Large intestine (tissue), 3 donors: Measurements from ENCODE around the gene L3MBTL4. TPM values are rescaled to one million over a fixed set of nuclear protein-coding genes. Genes with fewer than 3 reads are reported as not detected.
"Not testable (repeated sequence)": the region's sequence is repeated elsewhere in the genome, so short reads cannot be mapped to it uniquely, and the experiment has no call there.

Experiments
- DNase-seq, 2 donors: peaks; one replicate each; pipeline versions ENCODE4 v3.0.0 to v3.0.0-alpha.2; 2013
- H3K27ac ChIP-seq: one replicate; pipeline ENCODE4 v1.5.1; 2013; ENCODE audit warnings: low read length
- H3K27me3 ChIP-seq: 2 replicates; pipeline ENCODE4 v1.6.1; 2013; ENCODE audit warnings: low read length; ENCODE audit not compliant: control insufficient read depth, insufficient read depth
- H3K36me3 ChIP-seq: 2 replicates; pipeline ENCODE4 v1.6.1; 2013; ENCODE audit warnings: low read length; ENCODE audit not compliant: control insufficient read depth, insufficient read depth
- H3K4me1 ChIP-seq: one replicate; pipeline ENCODE4 v1.6.1; 2013; ENCODE audit warnings: low read length; ENCODE audit not compliant: control insufficient read depth, insufficient read depth
- H3K4me3 ChIP-seq: one replicate; pipeline ENCODE4 v1.5.1; 2013; ENCODE audit warnings: low read length
- H3K9me3 ChIP-seq: one replicate; pipeline ENCODE4 v1.6.1; 2013; ENCODE audit warnings: mild to moderate bottlenecking, low read depth, low read length, moderate library complexity; ENCODE audit not compliant: control insufficient read depth
- WGBS: methylation state at CpG from one replicate; pipeline ENCODE4 v1.1.5; 2013; ENCODE audit warnings: low lambda C conversion rate; ENCODE audit not compliant: insufficient coverage; 5-methylcytosine and 5-hydroxymethylcytosine counted together
- polyA plus RNA-seq: library from polyadenylated mRNA; unstranded; fragments of 120-200 nt; gene quantifications from one replicate; pipeline ENCODE4 v1.2.1, GENCODE V29; 2013

The L3MBTL4 gene
- polyA plus RNA-seq, 1 donor: 4.0 TPM

DNA sequence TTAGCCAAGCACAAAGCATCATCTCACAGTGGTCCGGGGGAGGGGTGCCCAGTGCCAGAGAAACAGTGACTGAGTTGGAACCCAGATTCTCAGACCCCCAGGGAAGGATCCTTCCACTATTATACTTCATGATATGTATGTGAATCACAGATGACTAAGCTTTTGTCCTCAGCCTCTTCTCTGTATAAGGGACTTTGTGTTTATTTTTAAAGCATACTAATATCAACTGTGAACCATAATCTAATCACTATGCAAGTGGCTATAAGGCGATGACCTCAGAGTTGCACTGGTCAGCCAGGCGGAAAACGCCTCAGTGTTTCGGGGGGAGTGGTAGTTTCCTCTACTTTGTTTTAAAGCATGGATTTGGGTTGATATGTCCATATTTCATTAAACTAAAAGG lies 359.0 kb downstream of the L3MBTL4 start:
- DNase-seq: no peak
- H3K36me3 ChIP-seq: no peaks in the 10 kb centered on the region
- no peaks in the 10 kb centered on the region for H3K4me1 ChIP-seq
- no peaks in the 10 kb centered on the region for H3K9me3 ChIP-seq
- WGBS: no CpG with 5 or more reads among the region's 5 CpGs
- H3K27ac ChIP-seq: no peak overlapping the region
- no peak overlapping the region for H3K4me3 ChIP-seq
- H3K27me3 ChIP-seq: no peaks in the 10 kb centered on the region

DNA sequence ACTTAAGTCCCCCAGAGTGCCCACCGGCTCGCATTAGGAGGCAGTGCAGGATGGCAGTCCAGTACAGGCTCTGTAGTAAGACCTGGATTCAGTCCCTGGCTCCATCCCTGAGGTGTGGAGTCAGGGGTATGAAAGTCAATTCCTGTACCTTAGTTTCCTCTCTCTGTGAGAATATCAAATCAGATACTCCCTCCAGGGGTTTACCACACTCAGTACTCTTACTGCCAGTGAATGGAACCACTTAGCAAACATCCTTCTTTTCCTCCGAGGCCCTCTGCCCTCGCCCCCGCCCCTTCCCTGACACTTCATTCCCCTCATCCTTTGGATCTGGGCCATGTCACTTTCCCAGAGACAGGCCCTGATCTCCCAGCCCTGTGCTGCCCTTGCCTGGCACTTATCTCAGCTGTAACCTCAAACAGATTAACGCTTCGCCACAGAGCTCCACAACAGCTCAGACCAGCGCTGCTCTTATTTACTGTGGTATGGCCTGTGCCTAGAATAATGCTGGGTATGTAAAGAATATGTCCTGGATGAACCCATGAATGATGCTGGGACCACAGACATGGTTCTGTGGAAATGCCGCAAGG lies 360.4 kb downstream of the L3MBTL4 start:
- DNase-seq: no peak
- no peaks in the 10 kb centered on the region for H3K9me3 ChIP-seq
- no CpG with 5 or more reads among the region's 9 CpGs for WGBS
- no peak overlapping the region for H3K27ac ChIP-seq
- no peaks in the 10 kb centered on the region for H3K4me1 ChIP-seq
- no peak overlapping the region for H3K4me3 ChIP-seq
- no peaks in the 10 kb centered on the region for H3K36me3 ChIP-seq
- no peaks in the 10 kb centered on the region for H3K27me3 ChIP-seq

DNA sequence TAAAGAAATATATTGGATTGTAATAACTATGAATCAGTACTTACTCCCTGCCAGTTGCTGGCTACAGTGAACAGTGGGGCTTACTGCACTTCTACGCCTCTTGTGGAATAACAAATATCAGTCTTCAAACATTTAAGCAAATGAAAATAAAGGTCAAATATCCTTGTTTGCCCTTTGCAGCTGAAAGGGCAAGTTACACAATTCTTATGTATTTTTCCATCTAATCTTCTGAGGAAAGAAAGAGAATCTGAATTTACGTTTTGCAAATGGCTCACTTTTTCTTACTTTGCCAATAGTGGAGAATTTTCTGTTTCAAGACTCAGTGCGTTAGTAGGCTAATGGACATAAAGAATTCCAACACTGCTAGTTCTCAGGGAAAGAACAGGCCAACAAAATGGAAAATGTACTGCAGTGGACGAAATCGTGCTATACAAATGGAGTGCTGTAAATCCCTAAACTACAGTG lies 362.2 kb downstream of the L3MBTL4 start:
- DNase-seq: no peak
- no peaks in the 10 kb centered on the region for H3K9me3 ChIP-seq
- no peaks in the 10 kb centered on the region for H3K27me3 ChIP-seq
- no peak overlapping the region for H3K4me3 ChIP-seq
- WGBS: 80% methylated on average over 1 of the region's 5 CpGs
- H3K27ac ChIP-seq: no peak overlapping the region
- H3K4me1 ChIP-seq: no peaks in the 10 kb centered on the region
- H3K36me3 ChIP-seq: no peaks in the 10 kb centered on the region

DNA sequence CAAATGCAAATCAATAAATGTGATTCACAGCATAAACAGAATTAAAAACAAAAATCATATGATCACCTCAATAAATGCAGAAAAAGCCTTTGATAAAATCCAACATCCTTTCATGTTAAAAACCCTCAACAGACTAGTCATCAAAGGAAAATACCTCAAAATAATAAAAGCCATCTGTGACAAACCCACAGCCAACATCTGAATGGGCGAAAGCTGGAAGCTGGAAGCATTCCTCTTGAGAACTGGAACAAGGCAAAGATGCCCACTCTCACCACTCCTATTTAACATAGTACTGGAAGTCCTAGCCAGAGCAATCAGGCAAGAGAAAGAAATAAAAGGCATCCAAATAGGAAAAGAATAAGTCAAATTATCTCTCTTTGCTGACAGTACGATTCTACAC lies 367.1 kb downstream of the L3MBTL4 start:
- not testable (repeated sequence) for DNase-seq, H3K9me3 ChIP-seq, H3K36me3 ChIP-seq, H3K27me3 ChIP-seq, H3K27ac ChIP-seq, H3K4me3 ChIP-seq, H3K4me1 ChIP-seq
- no CpG with 5 or more reads among the region's 2 CpGs for WGBS

DNA sequence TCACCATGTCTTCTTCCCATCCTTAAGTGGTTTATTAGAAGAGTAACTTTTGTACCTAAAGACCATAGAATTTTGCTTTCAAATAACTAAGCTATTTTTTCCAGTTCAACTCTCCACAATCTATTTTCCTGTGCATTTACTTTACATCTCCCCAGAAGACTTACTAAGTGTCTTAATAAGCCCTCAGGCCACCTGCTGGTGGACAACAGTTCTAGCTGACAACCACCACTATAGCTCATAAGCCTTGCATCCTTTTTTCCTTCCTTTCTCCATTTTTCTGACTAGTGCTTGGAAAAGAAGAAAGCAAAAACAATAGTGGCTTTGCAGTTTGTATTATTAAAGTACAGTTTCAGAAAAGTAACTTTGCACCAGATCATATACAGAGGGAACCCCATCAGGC lies 369.9 kb downstream of the L3MBTL4 start:
- no peaks in the 10 kb centered on the region for H3K36me3 ChIP-seq

DNA sequence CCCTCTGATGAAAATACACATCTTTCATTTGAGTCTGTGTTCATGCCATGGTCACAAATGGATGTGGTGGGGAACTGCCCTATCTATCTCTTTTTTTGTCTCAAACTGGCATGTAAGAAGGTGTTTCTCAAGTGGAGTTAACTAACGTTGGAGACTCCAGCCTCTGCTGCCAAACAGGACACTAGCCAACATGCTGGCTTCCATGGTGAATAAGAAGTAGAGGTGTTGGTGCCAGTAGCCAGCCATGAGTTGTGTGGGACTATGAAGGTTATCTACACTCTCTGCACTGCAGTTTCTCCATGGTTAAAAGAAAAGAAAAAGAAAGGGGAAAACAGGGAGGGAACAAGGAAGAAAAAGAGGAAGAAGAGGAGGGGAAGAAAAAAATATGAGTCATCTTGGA lies 370.4 kb downstream of the L3MBTL4 start:
- H3K4me3 ChIP-seq: no peak overlapping the region
- no peak overlapping the region for H3K27ac ChIP-seq
- no peaks in the 10 kb centered on the region for H3K4me1 ChIP-seq
- peaks cover 4% of the 10 kb centered on the region for H3K9me3 ChIP-seq
- no peaks in the 10 kb centered on the region for H3K36me3 ChIP-seq
- no peak for DNase-seq
- no peaks in the 10 kb centered on the region for H3K27me3 ChIP-seq
- WGBS: no CpG with 5 or more reads among the region's 1 CpG

More for the DNA sequence above, 369.9 kb downstream of the L3MBTL4 start:
- Histone ChIP-seq H3K4me3 (no peak overlapping the region), H3K9me3 (peaks cover 4% of the 10 kb centered on the region), H3K4me1 (no peaks in the 10 kb centered on the region), H3K27ac (no peak overlapping the region), H3K27me3 (no peaks in the 10 kb centered on the region)
- no peak for DNase-seq

DNA sequence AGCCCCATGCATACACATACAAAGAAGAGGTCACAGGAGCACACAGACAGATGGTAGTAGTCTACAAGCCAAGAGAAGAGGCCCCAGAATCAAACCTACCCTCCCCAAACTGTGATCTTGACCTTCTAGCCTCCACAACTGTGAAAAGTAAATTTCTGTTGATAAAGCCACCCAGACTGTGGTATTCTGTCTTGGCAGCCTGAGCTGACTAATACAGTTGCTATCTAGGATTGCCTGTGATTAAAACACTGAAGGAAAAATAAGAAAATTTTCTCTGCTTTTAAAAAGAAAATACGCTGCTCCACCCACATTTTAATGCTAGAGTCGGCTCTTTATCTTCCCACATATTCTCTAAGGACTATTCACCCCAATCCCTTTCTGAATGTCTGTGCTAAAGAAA lies 375.7 kb downstream of the L3MBTL4 start:
- WGBS: no CpG with 5 or more reads among the region's 2 CpGs
- Histone ChIP-seq H3K4me1 (no peaks in the 10 kb centered on the region), H3K4me3 (no peak overlapping the region), H3K27ac (no peak overlapping the region), H3K27me3 (no peaks in the 10 kb centered on the region), H3K36me3 (no peaks in the 10 kb centered on the region), H3K9me3 (peaks cover 4% of the 10 kb centered on the region)
- DNase-seq: no peak

DNA sequence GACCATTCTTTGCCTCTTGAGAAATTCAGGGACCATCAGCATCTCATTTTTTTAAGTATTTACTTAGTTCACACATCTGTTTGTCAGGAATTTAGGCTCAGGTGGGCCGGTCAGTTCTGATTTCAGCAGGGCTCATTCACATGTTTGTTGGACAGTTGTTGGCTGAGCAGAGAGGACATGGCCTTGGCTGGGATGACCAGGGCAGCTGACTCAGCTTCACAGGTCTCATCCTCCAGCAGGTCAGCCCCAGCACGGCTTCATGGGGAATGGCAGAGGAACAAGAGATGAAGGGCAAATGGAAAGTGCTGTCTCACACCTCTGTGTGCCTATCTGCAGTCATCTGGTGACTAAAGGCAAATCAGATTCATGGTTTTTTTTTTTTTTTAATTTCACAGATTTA lies 383.3 kb downstream of the L3MBTL4 start:
- no peaks in the 10 kb centered on the region for H3K9me3 ChIP-seq
- H3K36me3 ChIP-seq: no peaks in the 10 kb centered on the region
- no peaks in the 10 kb centered on the region for H3K27me3 ChIP-seq
- H3K27ac ChIP-seq: no peak overlapping the region
- no peak overlapping the region for H3K4me3 ChIP-seq
- no peaks in the 10 kb centered on the region for H3K4me1 ChIP-seq
- WGBS: no CpG with 5 or more reads among the region's 2 CpGs
- DNase-seq: no peak

DNA sequence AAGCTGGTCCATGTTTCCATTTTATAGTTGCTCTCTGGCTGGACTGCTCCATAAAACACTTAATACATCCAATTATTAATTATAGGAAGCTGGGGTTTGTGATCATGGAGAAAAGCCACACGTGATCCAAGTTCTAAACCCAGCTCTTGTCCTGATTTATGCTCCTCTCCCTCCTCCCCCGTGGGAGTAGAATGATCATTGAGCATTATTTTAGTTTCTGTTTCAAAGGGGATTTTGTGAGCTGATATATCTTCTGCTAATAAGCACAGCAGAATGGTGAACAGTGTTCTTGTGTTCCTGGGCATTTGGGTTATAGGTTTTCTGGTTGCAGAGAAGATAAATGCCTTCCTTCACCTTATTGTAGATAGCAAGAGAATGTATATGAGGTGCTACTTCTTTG lies 383.7 kb downstream of the L3MBTL4 start:
- Histone ChIP-seq H3K27ac (no peak overlapping the region), H3K27me3 (no peaks in the 10 kb centered on the region), H3K9me3 (no peaks in the 10 kb centered on the region), H3K4me1 (no peaks in the 10 kb centered on the region), H3K4me3 (no peak overlapping the region), H3K36me3 (no peaks in the 10 kb centered on the region)
- WGBS: no CpG with 5 or more reads among the region's 2 CpGs
- no peak for DNase-seq

DNA sequence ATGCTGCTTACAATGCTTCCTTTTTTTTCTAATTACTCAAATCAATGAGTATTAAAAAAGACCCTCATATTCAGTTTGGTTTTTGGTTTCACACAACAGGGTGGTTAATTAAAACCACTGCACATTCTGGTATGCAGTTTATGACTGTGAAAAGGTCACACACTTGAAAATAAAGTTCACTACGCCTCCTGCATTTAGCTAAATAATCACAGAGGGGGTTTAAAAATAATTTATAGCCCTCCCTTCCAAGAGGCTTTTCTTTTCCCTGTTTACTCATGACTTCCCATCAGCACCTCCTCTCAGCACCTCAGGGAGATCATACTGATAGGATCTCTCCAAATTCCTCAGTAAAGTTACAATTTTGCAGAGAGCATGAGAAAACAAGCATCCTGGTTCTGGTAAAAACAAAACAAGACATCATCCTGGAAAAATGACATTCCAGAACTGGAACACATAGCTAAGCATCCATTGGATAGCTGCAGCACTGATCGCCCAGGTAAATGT lies 389.9 kb downstream of the L3MBTL4 start:
- Histone ChIP-seq H3K36me3 (no peaks in the 10 kb centered on the region), H3K4me3 (no peak overlapping the region), H3K27me3 (no peaks in the 10 kb centered on the region), H3K9me3 (no peaks in the 10 kb centered on the region), H3K27ac (no peak overlapping the region), H3K4me1 (no peaks in the 10 kb centered on the region)
- no peak for DNase-seq
- WGBS: 0% methylated on average over 1 of the region's 2 CpGs

DNA sequence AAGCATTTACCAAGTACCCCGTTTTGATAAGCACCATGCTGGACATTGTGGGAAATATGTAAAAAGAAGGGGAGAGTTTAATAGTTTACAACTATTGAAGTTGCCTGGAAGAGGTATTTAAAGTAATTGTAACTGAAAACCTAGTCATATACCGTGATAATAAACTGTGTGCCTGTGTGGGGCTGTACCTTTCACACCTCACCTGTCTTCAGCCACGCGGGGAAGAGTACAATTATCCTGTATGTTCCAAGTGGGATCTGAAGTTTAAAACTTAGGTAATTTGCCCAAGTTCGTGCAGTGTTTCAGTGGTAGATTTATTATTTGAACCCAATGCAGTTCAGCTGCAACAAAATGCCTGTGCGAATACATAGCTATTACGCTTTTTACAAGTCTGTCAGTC lies 391.2 kb downstream of the L3MBTL4 start:
- no peak overlapping the region for H3K27ac ChIP-seq
- no peak overlapping the region for H3K4me3 ChIP-seq
- no peak for DNase-seq
- H3K36me3 ChIP-seq: no peaks in the 10 kb centered on the region
- H3K4me1 ChIP-seq: no peaks in the 10 kb centered on the region
- no peaks in the 10 kb centered on the region for H3K27me3 ChIP-seq
- H3K9me3 ChIP-seq: no peaks in the 10 kb centered on the region
- WGBS: no CpG with 5 or more reads among the region's 7 CpGs
